GM10248 (cell line): Measurements from ENCODE around the gene CSH2.
"Not testable (repeated sequence)": the region's sequence is repeated elsewhere in the genome, so short reads cannot be mapped to it uniquely, and the experiment has no call there.

Experiments used
- CTCF ChIA-PET: fragments of 300-600 bp; sonication (Branson Sonifier 250); formaldehyde crosslinking; extraction: SDS; loops from one replicate; lab custom pipeline; 2021; ENCODE audit warnings: antibody characterized with exemption; lab: Yijun Ruan, JAX
- POLR2A ChIA-PET: fragments of 350-650 bp; sonication (Branson Sonifier 250); formaldehyde crosslinking; extraction: SDS; loops from one replicate; lab custom pipeline; 2020; ENCODE audit warnings: antibody characterized with exemption; lab: Yijun Ruan, JAX
- DNase-seq: peaks from one replicate; pipeline ENCODE4 v3.0.0; 2012; ENCODE audit errors: extremely low spot score
- TF ChIP-seq, protein P1 (sequence below): IDR thresholded peaks from 2 replicates; pipeline ENCODE4 v1.5.1; 2012; ENCODE audit warnings: mild to moderate bottlenecking, low read depth; ENCODE audit errors: extremely low read depth, missing control alignments, control extremely low read depth

Gene CSH2

DNA sequence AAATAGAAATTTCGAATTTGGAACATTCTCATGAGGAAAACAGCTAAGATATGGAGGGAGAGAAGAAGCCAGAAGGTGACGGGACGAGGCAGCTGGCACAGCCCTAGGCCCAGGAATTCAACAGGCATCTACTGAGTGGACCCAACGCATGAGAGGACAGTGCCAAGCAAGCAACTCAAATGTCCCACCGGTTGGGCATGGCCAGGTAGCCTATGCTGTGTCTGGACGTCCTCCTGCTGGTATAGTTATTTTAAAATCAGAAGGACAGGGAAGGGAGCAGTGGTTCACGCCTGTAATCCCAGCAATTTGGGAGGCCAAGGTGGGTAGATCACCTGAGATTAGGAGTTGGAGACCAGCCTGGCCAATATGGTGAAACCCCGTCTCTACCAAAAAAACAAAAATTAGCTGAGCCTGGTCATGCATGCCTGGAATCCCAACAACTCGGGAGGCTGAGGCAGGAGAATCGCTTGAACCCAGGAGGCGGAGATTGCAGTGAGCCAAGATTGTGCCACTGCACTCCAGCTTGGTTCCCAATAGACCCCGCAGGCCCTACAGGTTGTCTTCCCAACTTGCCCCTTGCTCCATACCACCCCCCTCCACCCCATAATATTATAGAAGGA, 43.2 kb upstream of the CSH2 start:
- ChIA-PET POLR2A (no interaction called here), CTCF (interaction anchor here (1.2 to 12.9 kb wide), 7 partner anchors 13 to 111 kb away, joined by 4 to 207 read pairs (median 51); no protein-coding TSS in a partner anchor)
- TF ChIP-seq, protein P1, sequence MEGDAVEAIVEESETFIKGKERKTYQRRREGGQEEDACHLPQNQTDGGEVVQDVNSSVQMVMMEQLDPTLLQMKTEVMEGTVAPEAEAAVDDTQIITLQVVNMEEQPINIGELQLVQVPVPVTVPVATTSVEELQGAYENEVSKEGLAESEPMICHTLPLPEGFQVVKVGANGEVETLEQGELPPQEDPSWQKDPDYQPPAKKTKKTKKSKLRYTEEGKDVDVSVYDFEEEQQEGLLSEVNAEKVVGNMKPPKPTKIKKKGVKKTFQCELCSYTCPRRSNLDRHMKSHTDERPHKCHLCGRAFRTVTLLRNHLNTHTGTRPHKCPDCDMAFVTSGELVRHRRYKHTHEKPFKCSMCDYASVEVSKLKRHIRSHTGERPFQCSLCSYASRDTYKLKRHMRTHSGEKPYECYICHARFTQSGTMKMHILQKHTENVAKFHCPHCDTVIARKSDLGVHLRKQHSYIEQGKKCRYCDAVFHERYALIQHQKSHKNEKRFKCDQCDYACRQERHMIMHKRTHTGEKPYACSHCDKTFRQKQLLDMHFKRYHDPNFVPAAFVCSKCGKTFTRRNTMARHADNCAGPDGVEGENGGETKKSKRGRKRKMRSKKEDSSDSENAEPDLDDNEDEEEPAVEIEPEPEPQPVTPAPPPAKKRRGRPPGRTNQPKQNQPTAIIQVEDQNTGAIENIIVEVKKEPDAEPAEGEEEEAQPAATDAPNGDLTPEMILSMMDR = no peak

DNA sequence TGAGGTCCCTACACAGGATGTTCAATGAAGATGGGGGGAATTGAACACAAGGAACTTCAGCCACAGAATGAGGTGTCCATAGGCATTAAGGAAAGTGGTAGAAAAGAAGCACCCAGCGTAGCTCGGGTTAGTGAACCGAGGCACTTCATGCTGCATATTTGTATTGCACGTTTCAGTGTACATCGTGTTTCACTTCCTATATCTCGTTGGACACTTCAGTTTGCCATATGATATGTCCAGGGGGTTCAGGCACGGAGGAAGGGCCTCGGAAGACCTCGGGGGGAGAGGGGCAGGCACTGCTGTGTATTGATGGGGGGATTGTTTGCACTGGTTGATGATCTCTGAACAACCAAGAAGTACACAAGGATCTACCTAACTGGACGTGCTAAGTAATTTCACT, 42.3 kb upstream of the CSH2 start:
- CTCF ChIA-PET = interaction anchor here (1.0 to 12.9 kb wide), 9 partner anchors 12 to 112 kb away, joined by 3 to 207 read pairs (median 4); partner anchors contain the start of gene CD79B
- DNase-seq, POLR2A ChIA-PET: not testable (repeated sequence)

More for the DNA sequence above, 43.2 kb upstream of the CSH2 start:
- no peak for DNase-seq

DNA sequence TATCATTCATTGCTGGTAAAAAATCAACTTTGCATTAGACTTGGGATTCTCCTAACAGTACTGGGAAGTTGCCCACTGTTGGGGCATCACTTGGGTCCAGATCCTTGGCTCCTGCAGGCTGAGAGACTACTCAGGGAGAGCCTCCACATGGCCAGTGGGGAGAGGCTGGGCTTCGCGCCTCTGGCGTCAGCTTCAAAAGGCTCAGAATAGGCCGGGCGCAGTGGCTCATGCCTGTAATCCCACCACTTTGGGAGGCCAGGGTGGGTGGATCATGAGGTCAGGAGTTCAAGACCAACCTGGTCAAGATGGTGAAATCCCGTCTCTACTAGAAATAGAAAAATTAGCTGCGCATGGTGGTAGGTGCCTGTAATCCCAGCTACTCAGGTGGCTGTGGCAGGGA, 41.0 kb upstream of the CSH2 start:
- CTCF ChIA-PET = interaction anchor here (1.1 to 12.9 kb wide), 7 partner anchors 11 to 114 kb away, joined by 3 to 207 read pairs (median 35); no protein-coding TSS in a partner anchor
- TF ChIP-seq, protein P1 = no peak
- DNase-seq = no peak
- POLR2A ChIA-PET = no interaction called here

DNA sequence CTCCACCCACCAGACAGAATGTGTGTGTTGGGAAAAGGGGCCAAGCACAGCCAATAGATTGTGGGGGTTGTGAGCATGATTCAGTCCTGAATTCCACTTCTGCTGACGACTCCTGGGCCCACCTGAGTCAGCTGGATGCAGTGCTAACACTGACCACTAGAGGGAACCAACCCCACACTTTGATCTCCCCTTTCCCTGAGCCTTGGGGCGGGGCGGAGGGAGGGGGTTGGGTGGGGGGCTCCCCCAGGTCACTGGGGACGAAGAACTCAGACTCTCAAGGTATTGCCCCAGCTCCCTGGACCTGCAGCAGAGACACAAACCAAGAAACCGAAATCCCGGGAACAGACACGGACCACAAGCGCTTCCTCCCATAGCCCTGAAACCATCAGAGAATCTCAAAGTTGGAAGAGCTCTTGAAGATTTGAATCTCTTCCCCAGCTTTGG, 38.2 kb upstream of the CSH2 start:
- peak; percentile 76 for DNase-seq
- ChIA-PET CTCF (interaction anchor here (0.8 to 12.9 kb wide), 28 partner anchors 8 to 222 kb away, joined by 3 to 207 read pairs (median 6); partner anchors contain the start of genes CD79B and ICAM2), POLR2A (interaction anchor here (0.6 kb wide), 1 partner anchor 231 kb away, joined by 3 read pairs; no protein-coding TSS in a partner anchor)
- TF ChIP-seq, protein P1 = peak; percentile 79

DNA sequence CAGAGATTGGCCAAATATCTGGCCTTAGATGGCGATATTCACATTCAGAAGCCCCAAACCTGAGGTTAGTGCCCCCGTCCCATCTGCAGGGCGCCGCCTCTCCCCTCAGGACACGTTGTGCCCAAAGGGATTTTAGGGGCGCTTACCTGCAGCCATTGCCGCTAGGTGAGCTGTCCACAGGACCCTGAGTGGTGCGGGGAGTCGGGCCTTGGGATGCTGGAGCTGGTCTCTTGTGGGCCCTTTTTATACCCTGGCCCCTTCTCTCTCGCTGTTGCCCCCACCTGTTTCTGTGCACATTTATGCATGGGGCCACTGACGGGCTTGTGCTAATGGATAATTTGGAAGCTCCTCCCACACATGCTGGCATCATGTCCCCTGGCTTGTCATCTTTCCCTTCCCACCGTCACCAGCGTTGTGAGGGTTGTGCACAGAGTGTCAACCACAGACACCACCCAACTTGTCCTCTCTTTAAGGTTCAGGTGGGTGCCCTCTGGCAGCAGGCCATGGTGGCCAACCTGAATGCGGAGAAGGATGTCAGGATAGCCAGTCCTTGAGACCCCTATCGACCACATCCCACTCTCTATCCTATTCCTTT, 37.7 kb upstream of the CSH2 start, which contains the start of gene CSHL1:
TSS of gene CSHL1 (minus strand) at position 218 of the 595 bp plus-strand sequence. CDS start at position 156, 62 bp downstream.
- ChIA-PET POLR2A (interaction anchor here (0.6 kb wide), 1 partner anchor 231 kb away, joined by 3 read pairs; no protein-coding TSS in a partner anchor), CTCF (interaction anchor here (0.8 to 12.9 kb wide), 23 partner anchors 9 to 222 kb away, joined by 3 to 207 read pairs (median 6); partner anchors contain the start of genes CD79B and ICAM2)
- TF ChIP-seq, protein P1 = no peak
- no peak for DNase-seq

DNA sequence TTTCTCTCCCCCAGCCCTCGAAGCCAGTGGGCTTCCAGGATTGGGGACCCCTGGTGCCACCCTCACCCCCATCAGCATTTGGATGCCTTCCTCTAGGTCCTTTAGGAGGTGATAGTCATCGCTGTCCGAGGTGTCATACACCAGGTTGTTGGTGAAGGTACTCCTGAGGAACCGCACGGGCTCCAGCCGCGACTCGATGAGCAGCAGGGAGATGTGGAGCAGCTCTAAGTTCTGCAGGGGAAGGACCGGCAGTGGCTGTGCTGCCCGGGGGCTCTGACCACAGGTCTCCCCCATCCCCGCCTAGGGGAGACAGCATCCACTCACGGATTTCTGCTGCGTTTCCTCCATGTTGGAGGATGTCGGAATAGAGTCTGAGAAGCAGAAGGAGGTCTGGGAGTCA, 36.6 kb upstream of the CSH2 start:
- ChIA-PET CTCF (interaction anchor here (0.7 to 12.9 kb wide), 16 partner anchors 8 to 223 kb away, joined by 3 to 207 read pairs (median 6); partner anchors contain the start of gene ICAM2), POLR2A (no interaction called here)
- no peak for DNase-seq
- TF ChIP-seq, protein P1 = no peak

DNA sequence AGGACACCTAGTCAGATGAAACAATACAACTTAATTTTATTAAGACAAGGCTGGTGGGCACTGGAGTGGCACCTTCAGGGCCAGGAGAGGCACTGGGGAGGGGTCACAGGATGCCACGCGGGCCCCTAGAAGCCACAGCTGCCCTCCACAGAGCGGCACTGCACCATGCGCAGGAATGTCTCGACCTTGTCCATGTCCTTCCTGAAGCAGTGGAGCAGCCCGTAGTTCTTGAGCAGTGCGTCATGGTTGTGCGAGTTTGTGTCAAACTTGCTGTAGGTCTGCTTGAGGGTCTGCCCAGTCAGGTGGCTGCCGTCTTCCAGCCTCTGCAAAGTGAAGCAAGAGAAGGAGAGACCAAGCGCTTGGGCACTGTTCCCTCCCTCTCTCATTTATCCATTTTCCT, 36.1 kb upstream of the CSH2 start:
- CTCF ChIA-PET = interaction anchor here (1.6 to 4.7 kb wide), 2 partner anchors 8 to 40 kb away, joined by 3 to 35 read pairs; no protein-coding TSS in a partner anchor
- POLR2A ChIA-PET, DNase-seq: not testable (repeated sequence)

DNA sequence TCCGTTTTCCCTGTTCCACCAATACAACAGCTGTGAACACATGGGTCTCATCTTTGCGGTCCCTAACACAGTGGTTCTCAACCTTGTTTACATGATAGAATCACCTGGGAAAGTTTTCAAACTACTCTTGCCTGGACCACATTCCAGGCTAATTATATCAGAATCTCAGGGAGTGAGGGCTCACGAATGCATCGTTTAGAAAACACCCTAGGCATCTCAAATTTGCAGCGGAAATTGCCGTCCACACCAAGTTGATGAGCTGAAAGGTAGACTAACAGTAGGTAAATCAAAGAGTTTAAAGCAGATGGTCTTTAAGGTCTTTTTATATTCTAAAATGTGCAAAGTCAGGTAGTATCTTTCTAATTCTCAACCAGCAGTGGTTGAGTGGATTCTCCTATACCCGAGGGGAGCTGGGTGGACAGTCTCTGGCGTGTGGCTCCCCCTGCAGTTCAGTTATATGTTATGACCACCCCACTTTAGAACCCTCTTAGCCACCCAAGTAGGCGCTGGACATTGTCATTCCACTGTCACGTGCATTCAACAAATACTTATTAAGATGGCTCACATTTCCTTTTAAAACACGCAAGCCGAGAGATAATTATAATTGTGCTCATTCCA, 33.8 kb upstream of the CSH2 start:
- CTCF ChIA-PET = interaction anchor here (1.3 to 1.4 kb wide), 2 partner anchors 39 to 226 kb away, joined by 4 to 6 read pairs; no protein-coding TSS in a partner anchor
- POLR2A ChIA-PET, DNase-seq: not testable (repeated sequence)

DNA sequence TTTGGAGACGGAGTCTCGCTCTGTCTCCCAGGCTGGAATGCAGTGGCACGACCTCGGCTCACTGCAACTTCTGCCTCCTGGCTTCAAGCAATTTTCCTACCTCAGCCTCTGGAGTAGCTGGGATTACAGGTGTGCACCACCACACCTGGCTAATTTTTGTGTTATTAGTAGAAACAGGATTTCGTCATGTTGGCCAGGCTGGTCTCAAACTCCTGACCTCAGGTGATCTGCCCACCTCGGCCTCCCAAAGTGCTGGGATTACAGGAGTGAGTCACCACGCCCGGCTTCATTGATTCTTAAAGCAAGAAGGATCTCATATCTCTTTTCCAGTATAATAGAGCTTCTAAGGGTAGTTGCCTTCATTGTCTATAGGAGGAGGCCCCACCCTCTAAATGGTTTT, 31.3 kb upstream of the CSH2 start:
- DNase-seq, POLR2A ChIA-PET: not testable (repeated sequence)
- CTCF ChIA-PET = interaction anchor here (0.9 to 6.8 kb wide), 19 partner anchors 8 to 377 kb away, joined by 3 to 51 read pairs (median 5); partner anchors contain the start of genes CD79B and GH1
